Stimulated activated CD4-positive, alpha-beta T cell treated with anti-CD3 and anti-CD28 coated beads, Interleukin-1b, Interleukin-23, amount 100 ng/mL, for 48 hours (primary cell): ENCODE measurements around the gene IL13.

Experiments used
- DNase-seq: peaks from one replicate; pipeline ENCODE4 v3.0.0-alpha.2; 2020

IL13 gene

DNA sequence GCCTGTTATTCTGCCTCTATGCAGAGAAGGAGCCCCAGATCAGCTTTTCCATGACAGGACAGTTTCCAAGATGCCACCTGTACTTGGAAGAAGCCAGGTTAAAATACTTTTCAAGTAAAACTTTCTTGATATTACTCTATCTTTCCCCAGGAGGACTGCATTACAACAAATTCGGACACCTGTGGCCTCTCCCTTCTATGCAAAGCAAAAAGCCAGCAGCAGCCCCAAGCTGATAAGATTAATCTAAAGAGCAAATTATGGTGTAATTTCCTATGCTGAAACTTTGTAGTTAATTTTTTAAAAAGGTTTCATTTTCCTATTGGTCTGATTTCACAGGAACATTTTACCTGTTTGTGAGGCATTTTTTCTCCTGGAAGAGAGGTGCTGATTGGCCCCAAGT, 15.5 kb downstream of the IL13 start:
- DNase-seq: no peak

DNA sequence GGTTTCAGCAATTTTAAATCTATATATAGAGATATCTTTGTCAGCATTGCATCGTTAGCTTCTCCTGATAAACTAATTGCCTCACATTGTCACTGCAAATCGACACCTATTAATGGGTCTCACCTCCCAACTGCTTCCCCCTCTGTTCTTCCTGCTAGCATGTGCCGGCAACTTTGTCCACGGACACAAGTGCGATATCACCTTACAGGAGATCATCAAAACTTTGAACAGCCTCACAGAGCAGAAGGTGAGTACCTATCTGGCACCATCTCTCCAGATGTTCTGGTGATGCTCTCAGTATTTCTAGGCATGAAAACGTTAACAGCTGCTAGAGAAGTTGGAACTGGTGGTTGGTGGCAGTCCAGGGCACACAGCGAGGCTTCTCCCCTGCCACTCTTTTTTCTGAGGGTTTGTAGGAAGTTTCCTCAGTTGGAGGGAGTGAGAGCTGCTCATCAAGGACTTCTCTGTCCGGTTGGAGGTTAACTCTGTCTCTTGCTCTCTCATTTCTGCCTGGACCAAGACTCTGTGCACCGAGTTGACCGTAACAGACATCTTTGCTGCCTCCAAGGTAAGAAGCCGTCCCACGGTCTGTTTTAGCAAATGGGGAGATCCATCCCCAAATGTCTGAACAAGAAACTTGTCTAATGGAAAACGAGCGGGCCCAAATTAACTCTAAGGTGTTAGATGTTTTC, 16.1 kb downstream of the IL13 start, which contains the start of gene IL4:
Gene IL4, plus strand, starts transcription at position 51 of the 692 bp plus-strand sequence. Its CDS starts 62 bp downstream, at position 113.
- no peak for DNase-seq

GRCh38 chr5:132674671-132675506, 16.9 kb downstream of the IL13 start:
- DNase-seq: no peak

GRCh38 chr5:132675936-132676689, 18.1 kb downstream of the IL13 start:
- DNase-seq: no peak

DNA sequence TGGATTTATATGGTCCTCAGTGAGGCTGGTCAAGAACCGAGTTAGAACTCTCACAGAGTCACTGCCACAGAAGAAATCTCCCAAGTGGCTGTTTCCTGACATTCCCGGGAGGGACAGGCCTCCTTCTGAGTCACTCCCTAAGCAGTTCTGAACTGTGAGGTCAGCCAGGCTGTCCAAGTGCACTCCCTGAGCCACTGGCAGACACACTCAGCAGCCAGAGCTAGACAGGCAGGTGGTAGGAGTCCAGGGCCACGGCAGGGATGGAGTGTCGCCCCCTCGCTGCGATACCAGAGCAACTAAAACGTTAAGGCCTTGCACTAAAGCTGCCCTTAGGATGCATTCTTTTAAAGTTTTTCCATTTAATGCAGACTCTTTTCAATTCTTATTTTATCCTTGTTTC, 19.2 kb downstream of the IL13 start:
- DNase-seq: no peak

DNA sequence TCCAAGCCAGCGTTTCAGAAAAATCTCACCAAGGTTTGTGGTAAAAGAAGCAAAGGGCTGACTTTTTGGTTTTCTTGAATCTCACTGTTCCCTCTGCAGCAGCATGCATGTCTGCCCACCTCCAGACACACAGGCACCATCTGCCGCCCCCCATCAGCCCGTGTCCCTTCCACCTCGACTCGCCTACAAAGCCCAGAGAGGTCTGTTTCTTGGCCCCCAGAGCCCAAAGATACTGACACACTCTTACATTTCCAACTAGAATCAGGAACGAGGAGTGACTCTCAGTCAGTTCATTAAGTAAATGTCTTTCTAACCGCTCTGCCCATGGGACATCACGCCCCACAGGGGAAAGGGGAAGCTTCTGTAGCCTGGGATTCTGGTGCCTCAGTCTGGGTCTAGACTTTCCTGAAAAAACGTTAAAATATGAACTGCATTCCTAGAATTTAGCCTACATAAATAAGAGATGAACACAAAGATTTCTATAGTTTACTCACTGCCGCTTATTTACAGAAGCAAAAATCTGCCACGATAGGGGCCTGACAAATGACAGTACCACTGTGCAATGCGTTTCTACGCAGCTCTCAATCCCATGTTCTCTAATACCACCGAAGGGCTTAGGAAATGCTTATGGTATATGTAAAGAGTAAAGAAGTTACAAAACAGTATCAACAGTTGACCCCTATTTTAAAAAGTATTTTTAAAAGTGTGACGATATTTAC, 19.9 kb downstream of the IL13 start:
- DNase-seq: no peak

GRCh38 chr5:132678735-132679134, 20.8 kb downstream of the IL13 start:
- DNase-seq: no peak

- no peak for DNase-seq
These were observed 21.2 kb downstream of the IL13 start for GRCh38 chr5:132679166-132679565.

DNA sequence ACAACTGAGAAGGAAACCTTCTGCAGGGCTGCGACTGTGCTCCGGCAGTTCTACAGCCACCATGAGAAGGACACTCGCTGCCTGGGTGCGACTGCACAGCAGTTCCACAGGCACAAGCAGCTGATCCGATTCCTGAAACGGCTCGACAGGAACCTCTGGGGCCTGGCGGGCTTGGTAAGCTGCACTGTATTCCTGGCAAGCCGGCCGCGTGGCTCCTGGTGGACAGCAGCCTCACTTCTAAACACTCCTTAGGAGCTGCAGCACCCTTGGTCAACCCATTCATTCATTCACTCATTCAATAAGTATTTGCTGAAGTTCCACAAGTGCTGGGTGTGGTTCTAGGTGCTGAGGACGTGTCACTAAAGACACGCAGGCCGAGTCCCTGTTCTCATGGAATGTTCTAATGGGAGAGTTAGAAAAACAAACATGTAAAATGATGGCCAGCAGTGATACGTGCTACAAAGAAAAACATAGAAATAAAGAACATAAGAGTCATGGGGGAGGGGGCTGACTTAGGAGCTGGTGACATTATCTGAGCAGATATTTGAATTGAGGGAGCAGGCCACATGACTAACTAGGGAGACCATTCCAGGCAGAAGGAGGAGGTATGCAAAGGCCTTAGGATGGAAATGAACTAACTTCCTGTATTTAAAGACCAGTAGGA, 21.9 kb downstream of the IL13 start:
- no peak for DNase-seq

GRCh38 chr5:132680780-132681475, 23.0 kb downstream of the IL13 start:
- no peak for DNase-seq

DNA sequence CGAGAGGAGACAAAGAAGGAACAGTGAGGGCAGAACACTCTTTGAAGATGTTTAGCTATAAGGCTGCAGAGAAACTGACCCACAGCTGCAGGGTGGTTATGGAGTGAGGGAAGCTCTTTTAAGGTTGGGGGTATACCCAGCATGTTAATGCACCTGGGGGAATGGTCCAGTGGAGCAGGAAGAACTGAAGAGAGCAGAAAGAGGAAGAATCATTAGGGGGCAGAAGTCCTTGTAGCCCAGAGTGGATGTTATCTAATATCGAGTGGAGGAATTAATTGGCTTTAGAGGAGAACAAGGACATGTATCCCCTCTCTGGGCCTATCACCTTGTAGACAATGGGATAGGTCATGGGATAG, 23.5 kb downstream of the IL13 start:
- no peak for DNase-seq

GRCh38 chr5:132681983-132682382, 24.0 kb downstream of the IL13 start:
- no peak for DNase-seq

GRCh38 chr5:132684491-132684890, 26.5 kb downstream of the IL13 start:
- no peak for DNase-seq

DNA sequence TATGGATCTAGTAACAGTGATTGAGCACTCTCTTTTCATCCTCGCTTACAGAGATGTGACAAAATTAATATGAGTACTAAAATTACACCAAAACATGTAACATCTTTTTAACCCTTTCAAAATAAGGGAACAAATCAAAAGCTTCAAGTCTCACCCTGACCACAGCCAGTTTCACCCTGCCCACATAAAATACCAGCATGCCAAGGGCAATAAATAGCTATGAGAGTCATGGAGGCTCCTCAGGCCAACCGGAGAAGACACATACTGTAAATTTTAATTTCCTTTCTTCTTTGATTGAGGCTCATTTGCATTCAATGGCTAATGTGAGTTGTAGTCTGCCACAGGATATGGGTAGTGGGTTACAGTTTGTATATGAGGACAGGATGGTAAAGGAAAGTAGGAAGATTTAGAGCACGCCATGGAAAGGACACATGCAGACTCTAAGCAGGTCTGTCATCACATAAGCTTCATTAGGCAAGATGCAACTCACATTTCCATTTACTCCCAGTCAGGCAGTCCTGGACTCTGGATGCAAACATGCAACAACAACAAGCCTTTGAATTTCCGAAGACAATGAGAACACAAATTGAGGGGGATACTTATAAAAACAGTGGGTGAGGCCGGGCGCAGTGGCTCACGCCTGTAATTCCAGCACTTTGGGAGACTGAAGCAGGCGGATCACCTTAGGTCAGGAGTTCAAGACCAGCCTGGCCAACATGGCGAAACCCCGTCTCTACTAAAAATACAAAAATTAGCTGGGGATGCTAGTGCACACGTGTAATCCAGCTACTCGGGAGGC, 27.1 kb downstream of the IL13 start:
- DNase-seq: peak; percentile 35

DNA sequence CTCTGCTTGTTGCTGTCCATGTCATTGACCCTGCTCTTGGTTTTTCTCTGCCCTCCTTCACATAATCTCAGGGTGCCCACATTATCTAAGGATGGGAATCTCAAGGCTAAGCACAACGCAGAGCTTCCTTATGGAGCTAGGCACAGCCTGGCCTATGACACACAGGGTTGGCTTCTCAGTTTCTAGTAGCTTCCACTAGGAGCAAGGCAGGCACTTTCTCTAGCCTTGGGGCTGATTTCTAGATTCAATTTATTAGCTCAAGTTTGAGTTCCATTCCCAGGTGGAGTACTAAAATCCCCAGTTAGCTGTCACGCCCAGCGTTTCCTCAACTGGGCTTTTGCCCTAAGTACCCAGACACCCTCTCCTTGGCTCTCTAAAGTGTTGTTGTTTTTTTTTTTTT, 28.2 kb downstream of the IL13 start:
- DNase-seq: no peak

DNA sequence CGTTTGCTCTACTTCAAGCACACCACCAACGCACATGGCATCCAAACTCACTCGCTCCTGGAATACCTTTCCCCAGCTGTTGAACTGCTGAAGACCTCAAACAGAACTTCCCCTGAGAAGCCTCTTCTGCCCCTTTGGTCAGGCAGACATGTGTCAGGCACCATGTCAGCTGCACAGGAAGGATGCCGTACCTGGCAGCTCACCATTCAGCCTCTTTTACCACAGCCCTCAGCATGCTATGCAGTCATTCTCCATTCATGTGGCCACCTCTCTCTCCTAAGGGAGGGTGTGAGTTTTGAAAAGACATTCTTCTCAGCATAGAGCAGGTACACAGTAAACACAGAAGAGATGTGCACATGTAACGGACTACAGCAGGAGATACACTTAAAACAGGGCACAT, 30.0 kb downstream of the IL13 start:
- DNase-seq: peak; percentile 37

DNA sequence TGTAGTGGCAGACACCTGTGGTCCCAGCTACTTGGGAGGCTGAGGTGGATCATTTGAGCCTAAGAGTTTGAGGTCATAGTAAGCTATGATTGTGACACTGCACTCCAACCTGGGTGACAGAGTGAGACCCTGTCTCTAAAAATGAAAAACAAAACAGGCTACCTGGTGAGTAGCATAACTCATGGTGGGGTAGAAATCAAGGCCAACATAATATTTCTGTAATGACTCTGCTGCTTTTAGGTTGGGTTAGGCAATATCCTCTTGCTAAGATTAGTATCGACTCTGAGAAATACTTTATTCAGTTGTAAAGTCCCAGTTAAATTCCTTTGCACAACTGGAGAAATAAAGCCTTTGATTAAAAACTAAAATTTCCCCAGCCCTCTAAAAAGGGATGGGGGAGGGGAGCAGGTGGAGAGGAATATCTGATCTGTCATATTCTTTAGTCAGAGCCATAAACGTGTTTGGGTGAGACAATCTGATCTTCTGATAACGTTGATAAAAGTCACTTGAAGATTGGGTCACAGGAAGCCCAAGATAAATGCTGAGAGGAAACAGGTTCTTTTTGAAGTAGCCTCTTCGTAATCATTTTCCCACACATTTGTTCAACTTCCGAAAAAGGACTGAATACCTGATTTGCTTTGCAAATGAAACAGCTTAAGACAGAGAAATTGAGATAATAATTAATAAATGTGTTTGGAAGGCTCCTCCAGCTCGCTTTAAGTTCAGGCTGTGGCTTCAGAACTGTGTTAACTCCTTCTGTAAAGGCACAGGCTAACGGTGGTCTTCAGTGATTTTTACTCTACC, 30.8 kb downstream of the IL13 start:
- no peak for DNase-seq

- no peak for DNase-seq
These were observed 31.5 kb downstream of the IL13 start for GRCh38 chr5:132689513-132689912.

- no peak for DNase-seq
These were observed 32.2 kb downstream of the IL13 start for GRCh38 chr5:132690156-132690555.
